ENCODE data around the gene MDH1B.
"Not testable (repeated sequence)": the region's sequence is repeated elsewhere in the genome, so short reads cannot be mapped to it uniquely, and the experiment has no call there.

The MDH1B gene

DNA sequence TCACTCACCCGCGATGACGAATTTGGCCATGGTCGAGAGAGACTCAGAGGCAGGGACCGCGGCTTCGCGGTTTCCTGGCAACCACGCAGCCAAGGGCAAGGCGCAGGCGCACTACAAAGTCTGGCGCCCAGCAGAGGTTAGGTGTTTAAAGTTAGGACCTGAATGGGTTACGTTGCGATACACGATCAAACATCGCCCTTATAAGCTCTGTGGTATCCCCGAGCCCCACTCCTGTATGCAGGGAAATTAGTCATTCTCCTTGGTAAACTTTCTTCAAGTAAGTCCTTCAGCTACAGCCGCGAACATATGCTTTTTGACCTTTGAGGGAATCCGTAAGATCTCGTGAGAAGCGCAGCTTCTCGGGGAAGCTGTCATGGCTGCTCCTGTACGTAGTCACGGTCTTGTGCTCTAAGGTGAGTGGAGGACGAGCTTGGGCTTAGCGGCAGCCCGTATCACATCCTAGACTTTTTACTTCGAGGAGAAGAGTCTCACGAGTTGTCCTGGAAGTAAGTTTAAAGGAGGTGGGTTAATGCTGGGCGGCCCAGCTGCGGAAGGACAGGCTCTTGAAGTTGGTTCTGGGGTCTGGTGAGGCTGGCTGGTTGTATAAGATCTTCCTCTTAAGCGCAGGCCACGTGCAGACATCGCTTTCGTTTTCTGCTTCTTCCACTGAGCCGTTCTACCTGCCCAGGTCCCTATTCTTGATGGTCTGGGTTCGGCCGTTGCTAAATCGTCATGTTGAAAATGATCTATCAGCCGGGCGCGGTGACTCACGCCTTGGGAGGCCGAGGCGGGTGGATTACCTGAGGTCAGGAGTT is at the start of gene MDH1B, which contains the start of gene FASTKD2:
Gene MDH1B (minus strand): TSS at position 87 of the 815 bp plus-strand sequence. CDS start 57 bp downstream, at position 30.
Gene FASTKD2 (plus strand): TSS at position 365 of the 815 bp plus-strand sequence. CDS start 1,088 bp downstream, outside the sequence.
- peak; percentile 95 for DNase-seq

DNA sequence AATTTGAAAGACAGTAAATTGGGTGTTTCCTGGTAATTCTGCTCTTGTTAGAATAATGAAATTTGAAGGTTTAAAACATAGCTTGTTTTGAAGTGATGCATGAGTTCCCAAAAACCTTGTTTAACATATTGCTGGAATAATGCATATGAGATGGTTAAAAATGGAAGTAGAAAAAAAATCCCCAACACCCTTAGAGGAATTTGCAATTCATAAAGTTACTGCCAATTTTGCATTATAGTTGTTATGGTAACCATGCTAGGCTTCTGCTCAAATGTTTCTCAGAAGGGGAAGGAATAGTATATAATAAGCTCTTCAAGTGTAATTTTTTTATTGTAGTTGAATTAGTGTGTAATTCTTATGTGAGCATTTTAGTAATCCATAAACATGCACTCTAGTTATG is 49.4 kb upstream of the MDH1B start:
- no peak for DNase-seq

DNA sequence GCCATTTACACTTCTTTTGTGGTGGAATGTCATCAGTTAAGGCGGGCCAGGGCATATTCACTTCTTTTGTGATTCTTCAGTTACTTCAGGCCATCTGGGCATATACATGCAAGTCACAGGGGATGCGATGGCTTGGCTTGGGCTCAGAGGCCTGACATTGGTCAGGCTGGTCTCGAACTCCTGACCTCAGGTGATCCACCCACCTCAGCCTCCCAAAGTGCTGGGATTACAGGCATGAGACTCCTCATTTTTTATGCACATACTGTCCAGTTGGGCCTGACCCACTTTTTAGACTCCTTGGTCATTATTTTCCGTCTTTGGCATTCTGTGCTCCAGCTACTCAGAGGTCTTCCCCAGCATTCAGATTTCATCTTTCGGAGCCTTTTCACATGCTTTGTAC is 47.3 kb upstream of the MDH1B start:
- not testable (repeated sequence) for DNase-seq

DNA sequence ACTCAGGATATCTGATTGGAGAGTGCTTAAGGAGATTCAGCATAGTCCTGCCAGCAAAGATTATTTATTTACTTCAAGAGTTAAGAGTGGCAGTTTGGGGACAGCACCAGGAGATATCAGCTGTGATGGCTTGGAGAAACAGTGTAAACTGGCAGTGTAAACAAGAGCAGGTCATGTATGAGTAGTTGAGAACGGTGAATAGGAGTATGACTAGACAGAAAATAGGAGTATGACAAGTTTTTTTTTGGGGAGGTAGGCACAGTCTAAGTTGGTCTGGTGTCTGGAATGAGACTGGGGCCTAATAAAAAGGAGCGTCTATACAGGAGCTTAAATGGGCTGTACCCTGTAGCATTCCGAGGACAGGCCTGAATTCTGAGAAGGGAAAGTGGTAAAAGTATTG is 42.5 kb upstream of the MDH1B start:
- not testable (repeated sequence) for DNase-seq

DNA sequence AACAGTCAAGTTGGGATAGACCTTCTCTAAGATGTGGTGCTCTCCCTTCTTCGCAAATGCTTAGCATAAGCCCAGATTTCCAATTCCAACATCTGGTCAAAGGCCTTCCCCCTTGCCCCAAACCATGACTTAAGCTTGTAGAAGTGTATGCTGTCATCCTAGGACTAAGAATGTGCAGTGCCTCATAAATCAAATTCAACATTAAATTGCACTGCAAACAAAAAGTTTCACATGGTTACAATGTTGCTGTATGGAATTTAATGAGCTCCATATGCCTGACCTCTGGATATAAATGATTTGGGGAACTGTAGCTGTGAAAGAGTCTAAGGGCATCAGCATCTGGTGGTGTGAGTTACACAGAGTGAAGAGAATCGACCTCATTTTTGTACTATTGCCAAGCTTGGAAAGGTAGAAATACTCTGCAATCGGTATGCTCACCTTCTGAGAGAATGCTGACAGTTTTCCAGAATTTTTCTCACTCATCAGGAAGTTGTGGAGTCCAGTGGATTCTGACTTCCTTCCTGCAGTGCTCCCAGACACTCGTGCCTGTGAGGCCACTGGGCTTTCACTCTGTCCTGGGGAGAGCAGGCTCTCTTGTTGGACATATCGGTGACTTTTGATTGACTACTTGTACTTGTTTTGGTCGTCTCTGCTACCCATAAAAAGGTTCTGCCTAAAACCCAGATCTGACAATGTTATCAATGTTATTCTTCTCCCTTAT is 40.9 kb upstream of the MDH1B start:
- DNase-seq: no peak

DNA sequence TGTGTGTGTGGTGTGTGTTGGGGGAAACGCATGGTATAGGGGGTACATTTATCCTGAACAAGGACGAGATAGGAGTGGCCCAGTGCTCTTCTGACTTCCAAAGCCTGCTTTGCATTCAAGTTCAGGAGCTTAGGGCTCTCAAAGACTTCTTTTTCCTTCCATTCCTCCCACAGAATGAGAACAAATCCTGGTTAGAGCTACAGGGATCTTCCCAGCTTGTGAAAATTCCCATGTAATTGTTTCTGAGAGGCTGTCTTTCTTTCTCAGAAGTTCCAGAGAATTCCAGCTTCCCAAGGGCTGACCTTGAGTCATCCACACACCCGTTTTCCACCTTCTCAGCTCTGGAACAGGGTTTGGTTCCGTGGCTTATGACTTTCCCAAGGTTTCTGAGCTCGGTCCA is 39.2 kb upstream of the MDH1B start:
- no peak for DNase-seq

DNA sequence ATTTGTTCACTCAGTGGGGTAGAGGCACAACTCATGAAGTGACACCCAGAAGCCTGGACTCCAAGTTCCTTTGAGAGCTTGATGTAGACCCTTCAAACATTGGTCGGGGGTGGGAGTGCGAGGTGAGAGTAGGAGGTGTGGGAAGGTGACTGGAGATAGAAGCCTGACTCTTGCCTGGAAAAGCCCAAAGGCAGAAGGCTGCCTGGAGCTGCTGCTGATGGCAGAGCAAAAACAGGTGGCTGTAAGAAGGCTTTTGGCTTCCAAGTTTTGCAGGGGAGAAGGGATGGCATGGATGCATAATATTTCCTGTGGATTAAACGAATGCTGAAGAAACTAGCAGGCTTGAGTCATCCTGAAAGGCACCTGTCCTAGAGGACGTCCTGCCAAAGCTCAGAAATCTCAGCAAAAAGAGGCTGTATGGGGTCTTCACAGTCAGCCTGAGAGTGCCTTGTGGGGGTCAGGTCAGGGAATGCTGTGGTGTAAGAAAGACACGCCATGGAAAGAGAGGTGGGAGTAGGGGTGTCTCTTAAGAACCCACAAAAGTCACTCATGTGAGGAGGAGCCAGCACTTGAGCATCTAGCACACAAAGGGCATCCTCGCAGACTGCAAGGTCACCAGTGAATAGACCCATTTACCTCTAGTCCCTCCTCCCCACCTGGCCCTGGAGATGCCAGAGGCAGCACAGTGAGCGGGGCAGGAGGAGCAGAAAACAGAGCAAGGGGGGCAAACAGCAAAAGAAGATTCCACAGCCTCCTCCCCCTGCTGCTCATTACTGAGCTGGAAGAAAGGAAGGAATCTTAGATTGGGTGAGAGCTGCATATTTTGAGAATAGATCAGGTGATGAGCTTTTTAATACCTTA is 37.8 kb upstream of the MDH1B start:
- no peak for DNase-seq

DNA sequence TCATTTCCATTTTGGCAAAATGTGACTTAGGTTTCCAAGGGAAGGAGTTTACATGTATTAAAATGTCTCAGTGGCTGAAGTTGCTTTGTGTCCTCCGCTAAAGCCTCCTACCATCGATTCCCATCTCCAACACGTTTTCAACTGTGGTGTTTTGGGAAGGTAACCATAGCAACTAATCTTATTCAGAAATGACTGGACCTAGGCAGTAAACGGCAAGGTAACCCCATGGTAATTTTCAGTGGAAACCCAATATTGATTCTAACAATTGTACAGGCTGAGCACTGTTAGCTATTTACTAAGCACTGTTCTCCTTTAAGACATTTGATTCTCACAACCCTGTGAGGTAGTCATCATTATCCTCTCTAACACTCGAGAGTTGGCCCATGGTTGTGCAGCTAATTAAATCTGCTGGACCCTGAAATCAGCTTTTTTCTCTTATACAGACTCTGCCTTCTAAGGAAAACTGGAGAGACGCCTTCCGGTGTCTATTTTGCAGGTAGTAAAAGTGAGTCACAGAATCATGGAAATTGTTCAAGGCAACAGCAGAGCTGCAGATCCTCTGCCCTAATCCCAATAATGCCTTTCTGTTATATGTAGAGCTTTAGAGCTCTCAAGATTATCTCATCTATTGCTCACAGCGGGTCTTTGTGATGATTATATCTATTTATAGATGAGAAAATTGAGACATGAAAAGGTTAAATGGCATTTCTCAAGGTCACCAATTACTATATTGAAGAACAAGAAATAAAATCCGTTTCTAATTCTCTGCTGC is 36.5 kb upstream of the MDH1B start:
- DNase-seq: no peak

DNA sequence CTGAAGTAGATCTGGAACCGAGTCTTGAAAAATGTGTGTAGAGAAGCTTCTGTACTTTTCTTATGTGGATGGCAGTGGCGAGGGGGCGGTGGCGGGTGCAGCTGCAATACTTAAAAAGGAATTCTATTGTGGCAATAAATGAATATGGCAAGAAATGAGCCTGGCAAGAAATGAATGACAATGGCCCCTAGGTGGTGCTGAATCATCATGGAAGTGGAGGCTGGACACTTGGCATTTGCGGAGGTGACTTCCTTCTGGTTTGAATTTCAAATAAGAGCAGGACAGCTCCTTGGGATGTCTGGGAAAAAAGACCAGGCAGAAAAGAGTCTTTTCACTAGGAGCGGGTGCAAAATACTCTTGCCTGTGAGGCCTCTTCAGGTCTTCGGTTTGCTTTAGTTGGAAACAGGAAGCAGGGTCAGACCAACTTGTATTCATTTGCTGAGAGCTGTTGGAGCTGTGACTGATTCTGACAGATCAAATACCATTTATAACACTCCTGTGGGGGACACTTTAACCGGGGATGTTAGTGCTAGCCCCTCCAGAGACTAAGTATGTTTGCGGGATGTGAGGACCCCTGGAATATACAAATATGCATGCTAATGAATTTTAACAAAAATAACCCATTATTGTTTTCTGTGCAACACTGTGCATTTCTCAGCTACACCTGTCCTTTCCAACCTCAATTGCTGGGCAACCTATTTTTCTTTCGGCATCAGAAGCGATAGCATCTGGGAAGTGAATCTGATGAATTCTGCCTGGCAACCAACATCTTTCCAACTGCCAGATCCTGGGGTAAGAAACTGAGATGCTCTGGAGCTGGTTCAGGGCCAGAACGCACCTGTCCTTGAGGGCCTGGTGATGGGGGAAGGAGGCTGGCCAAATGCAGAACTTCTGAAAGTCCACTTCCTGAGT is 35.6 kb upstream of the MDH1B start:
- peak; percentile 77 for DNase-seq

DNA sequence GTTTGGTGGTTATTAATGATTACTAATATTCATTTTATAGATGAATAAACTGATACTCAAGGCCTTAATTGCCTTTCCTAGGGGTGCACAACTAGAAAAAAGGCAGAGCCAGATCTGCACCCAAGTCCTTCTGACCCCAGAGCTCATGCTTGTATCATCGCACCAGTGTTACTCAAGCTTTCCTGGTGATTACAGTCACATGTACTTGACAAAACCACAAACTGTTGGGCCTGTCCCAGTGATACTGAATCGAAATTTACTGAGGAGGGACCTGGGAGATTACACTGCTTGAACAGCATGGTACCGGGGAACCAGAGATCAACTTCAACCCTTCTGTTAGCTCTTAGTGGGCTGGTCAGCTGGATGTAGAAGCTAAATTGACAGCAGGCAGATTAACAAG is 34.0 kb upstream of the MDH1B start:
- peak; percentile 78 for DNase-seq

DNA sequence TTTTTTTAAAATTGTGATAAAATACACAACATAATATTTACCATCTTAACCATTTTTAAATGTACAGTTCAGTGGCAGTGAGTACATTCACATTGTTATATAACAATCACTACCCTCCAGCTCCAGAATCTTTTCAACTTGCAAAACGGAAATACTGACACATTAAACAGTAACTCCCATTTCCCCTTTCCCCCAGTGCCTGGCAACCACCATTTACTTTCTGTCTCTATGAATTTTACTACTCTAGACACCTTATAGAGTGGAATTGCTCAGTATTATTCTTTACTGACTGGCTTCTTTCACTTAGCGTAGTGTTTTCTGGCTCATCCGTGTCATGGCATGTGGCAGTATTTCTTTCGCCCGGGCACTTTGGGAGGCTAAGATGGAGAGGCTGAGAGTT is 32.9 kb upstream of the MDH1B start:
- peak; percentile 62 for DNase-seq

DNA sequence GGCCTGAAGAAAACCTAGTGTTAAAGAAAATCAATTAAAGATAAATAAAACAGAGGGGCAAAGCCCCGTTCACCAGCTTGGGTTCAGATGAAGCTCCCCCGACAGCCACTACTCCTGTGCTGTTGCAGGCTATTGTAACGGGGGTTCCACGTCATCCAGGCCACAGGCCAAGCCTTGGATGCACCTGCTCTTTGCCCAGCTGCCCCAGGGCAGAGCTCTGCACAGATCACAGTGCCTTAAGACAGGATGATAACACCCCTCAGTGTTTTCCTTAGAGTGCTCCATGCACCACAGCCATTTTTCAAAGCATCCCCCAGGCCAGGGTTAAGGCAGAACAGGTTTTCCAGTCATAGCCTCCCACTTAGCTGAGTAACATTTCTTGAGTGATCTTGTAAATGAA is 32.2 kb upstream of the MDH1B start:
- no peak for DNase-seq

DNA sequence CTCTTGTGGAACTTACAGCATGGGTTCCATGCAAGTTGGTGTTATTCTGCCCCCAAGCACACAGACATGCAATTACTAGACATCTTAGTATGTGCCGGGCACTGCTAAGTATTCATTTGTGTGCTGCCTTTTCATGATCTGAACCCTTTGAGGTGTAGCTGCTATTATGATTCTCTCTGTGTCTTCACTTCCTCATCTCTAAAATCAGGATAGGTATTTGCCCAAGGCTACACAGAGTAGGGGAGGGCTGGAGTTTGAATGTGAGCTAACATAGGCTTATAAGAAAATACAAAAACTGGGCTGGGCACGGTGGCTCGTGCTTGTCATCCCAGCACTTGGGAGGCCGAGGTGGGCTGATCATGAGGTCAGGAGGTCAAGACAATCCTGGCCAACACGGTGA is 27.5 kb upstream of the MDH1B start:
- DNase-seq: no peak

DNA sequence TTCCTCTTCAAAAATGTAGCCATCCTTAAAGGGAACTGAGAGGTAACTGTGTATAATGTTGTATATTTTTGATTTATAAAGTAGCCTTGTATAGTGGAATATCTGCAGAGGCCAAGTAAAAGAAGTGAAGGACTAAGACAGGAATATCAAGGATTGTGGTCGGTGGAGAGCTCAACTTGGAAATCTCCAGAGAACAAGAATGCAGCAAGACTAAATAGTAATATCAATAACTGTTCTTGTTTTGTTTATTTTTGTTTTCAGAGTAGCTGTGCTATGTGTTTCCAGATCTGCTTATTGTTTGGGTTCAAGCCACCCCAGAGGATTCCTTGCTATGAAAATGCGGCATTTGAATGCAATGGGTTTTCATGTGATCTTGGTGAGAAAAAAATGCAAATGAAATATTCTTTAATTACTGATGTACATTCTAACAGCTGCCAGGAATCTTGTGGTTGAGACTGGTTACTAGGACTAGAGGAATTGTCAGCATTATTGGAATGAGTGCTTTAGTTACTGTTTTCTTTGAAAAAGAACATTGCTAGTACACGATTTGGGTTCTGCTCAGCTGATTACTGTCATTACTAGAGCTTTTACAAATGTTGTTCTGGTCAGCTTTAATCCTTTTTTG is 25.3 kb upstream of the MDH1B start:
- no peak for DNase-seq

DNA sequence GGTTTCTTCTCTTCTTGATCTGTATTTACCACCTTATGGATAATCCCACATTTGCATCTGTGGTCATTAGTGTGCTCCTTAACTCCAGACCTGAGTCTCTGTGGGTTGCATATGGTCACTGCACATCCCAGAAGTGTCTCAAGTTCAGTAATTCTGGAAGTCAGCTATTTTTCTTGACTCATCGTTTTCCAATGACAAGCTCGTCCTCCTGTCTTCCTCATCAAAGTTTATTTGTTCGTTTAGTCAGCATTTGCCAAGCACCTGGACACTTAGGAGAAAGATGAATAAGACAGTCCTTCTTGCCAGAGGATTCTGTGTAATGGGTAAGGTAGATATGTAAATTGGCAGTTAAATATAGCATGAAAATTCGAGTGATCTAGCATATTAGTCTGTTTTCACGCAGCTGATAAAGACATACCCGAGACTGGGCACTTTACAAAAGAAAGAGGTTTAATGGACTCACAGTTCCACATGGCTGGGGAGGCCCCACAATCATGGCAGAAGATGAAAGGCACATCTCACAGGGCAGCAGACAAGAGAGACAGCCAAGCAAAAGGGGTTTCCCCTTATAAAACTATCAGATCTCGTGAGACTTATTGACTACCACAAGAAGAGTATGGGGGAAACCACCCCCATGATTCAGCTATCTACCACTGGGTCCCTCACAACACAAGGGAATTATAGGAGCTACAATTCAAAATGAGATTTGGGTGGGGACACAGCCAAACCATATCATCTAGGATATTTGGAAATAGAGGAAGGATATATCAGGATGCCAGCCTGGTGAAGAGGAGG is 19.6 kb upstream of the MDH1B start:
- DNase-seq: no peak

DNA sequence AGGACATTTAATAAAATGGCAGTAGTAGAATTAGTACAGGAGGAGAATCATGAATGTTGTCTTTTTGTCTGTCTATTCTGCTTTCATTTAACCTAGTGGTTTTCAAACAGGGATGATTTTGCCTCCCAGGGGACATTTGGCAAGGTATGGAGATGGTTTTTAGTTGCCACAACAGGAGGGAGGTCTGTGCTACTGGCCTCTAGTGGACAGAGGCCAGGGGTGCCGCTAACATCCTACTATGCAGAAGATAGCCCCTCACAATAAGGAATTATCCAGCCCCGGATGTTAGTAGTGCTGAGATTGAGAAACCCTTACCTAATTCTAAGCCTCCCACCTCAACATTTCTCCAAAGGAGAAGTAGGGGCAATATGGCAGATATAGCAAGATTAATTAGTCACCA is 18.6 kb upstream of the MDH1B start:
- DNase-seq: no peak

DNA sequence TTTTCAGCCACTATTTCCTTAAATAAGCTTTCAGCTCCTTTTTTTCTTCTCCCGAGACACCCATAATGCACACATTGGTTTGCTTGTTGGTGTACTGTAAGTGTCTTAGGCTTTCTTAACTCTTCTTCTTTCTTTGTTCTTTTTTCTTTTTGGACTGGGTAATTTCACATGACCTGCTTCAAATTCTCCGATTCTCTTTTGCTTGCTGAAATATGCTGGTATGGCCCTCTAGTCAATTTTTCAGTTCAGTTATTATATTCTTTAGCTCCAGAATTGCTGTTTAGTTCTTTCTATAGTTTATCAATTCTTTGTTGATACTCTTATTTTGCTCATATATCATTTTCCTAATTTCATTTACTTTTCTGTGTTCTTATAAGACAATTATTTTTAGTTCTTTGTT is 15.5 kb upstream of the MDH1B start:
- DNase-seq: no peak

DNA sequence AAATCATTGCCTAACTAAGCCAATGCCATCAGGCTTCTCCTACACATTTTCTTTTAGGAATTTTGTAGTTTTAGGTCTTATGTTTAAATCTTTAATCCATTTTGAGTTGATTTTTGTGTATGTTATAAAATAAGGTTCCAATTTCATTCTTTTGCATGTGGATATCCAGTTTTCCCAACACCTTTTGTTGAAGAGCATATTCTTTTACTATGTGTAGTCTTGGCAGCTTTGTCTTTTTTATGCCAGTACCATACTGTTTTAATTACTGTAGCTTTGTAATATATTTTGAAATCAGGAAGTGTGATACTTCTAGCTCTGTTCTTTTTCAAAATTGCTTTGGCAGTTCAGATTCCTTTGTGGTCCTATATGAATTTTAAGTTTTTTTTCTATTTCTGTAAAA is 11.3 kb upstream of the MDH1B start:
- no peak for DNase-seq

DNA sequence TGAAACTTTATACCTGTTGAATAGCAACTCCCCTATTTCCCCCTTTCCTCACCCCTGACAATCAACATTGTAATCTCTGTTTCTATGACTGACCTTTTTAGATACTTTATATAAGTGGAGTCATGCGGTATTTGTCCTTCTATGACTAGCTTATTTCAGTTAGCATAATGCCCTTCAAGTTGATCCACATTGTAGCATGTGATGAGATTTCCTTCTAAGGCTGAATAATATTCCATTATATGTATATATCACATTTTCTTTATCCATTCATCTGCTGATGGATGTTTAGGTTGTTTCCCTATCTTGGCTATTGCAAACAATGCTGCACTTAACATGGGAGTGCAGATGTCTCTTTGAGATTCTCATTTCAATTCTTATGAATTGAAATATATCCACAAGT is 9.7 kb upstream of the MDH1B start:
- no peak for DNase-seq

Data from suppressor macrophage treated with lipopolysaccharide for 4 hours (primary cell).